ENCODE results near the gene CDH8.

DNA sequence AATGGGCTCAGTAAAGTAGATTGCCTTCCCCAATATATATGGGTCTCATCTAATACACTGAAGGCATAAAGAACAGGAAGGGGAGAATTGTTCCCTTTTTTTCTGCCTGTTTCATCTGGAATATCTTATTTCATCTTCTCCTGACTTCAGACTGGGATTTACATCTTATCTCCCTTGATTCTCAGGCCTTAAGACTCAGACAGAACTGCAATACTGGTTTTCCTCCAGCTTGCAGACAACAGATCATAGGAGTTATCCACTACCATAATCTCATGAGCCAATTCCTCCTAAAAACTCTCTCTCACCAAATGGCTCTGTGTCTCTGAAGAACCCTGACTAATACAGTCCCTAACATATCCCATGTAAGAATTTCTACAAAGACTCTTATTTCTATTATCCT is 390.7 kb downstream of the CDH8 start:
- TF ChIP-seq, protein P1, sequence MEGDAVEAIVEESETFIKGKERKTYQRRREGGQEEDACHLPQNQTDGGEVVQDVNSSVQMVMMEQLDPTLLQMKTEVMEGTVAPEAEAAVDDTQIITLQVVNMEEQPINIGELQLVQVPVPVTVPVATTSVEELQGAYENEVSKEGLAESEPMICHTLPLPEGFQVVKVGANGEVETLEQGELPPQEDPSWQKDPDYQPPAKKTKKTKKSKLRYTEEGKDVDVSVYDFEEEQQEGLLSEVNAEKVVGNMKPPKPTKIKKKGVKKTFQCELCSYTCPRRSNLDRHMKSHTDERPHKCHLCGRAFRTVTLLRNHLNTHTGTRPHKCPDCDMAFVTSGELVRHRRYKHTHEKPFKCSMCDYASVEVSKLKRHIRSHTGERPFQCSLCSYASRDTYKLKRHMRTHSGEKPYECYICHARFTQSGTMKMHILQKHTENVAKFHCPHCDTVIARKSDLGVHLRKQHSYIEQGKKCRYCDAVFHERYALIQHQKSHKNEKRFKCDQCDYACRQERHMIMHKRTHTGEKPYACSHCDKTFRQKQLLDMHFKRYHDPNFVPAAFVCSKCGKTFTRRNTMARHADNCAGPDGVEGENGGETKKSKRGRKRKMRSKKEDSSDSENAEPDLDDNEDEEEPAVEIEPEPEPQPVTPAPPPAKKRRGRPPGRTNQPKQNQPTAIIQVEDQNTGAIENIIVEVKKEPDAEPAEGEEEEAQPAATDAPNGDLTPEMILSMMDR (IDR thresholded peaks at IDR 0.05 in 2 of 3, conservative IDR thresholded peaks at IDR 0.05 in 1 of 3; ENCODE audit: borderline replicate concordance in 1 of 3, insufficient read depth in 1 of 3, low read depth in 2 of 3, low read length in 2 of 3): no peak
- TF ChIP-seq EZH2phosphoT487 (IDR thresholded peaks at IDR 0.05; ENCODE audit: borderline replicate concordance) (no peak), EZH2 (IDR thresholded peaks at IDR 0.05) (no peak), POLR2AphosphoS5 (IDR thresholded peaks at IDR 0.05; ENCODE audit: low read depth, low read length) (no peak), POLR2A (IDR thresholded peaks at IDR 0.05; ENCODE audit: borderline replicate concordance, extremely low read depth, insufficient read depth, insufficient read length) (no peak), ZNF274 (IDR thresholded peaks at IDR 0.05; ENCODE audit: low read depth, low read length) (no peak), ELF1 (IDR thresholded peaks at IDR 0.05; ENCODE audit: borderline replicate concordance, low read depth) (no peak), CEBPB (IDR thresholded peaks at IDR 0.05; ENCODE audit: low read depth) (no peak), JUND (IDR thresholded peaks at IDR 0.05) (no peak), EGR1 (IDR thresholded peaks at IDR 0.05; ENCODE audit: low read depth) (no peak), SIN3A (IDR thresholded peaks at IDR 0.05; ENCODE audit: low read depth) (no peak), RAD21 (IDR thresholded peaks at IDR 0.05; ENCODE audit: low read depth) (no peak)
- TF ChIP-seq, protein P2, sequence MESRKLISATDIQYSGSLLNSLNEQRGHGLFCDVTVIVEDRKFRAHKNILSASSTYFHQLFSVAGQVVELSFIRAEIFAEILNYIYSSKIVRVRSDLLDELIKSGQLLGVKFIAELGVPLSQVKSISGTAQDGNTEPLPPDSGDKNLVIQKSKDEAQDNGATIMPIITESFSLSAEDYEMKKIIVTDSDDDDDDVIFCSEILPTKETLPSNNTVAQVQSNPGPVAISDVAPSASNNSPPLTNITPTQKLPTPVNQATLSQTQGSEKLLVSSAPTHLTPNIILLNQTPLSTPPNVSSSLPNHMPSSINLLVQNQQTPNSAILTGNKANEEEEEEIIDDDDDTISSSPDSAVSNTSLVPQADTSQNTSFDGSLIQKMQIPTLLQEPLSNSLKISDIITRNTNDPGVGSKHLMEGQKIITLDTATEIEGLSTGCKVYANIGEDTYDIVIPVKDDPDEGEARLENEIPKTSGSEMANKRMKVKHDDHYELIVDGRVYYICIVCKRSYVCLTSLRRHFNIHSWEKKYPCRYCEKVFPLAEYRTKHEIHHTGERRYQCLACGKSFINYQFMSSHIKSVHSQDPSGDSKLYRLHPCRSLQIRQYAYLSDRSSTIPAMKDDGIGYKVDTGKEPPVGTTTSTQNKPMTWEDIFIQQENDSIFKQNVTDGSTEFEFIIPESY (IDR thresholded peaks at IDR 0.05; ENCODE audit: extremely low read depth, insufficient replicate concordance, low read length): no peak
- TF ChIP-seq, protein P3, sequence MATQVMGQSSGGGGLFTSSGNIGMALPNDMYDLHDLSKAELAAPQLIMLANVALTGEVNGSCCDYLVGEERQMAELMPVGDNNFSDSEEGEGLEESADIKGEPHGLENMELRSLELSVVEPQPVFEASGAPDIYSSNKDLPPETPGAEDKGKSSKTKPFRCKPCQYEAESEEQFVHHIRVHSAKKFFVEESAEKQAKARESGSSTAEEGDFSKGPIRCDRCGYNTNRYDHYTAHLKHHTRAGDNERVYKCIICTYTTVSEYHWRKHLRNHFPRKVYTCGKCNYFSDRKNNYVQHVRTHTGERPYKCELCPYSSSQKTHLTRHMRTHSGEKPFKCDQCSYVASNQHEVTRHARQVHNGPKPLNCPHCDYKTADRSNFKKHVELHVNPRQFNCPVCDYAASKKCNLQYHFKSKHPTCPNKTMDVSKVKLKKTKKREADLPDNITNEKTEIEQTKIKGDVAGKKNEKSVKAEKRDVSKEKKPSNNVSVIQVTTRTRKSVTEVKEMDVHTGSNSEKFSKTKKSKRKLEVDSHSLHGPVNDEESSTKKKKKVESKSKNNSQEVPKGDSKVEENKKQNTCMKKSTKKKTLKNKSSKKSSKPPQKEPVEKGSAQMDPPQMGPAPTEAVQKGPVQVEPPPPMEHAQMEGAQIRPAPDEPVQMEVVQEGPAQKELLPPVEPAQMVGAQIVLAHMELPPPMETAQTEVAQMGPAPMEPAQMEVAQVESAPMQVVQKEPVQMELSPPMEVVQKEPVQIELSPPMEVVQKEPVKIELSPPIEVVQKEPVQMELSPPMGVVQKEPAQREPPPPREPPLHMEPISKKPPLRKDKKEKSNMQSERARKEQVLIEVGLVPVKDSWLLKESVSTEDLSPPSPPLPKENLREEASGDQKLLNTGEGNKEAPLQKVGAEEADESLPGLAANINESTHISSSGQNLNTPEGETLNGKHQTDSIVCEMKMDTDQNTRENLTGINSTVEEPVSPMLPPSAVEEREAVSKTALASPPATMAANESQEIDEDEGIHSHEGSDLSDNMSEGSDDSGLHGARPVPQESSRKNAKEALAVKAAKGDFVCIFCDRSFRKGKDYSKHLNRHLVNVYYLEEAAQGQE (IDR thresholded peaks at IDR 0.05; ENCODE audit: low read depth): no peak
